Fibroblast of pulmonary artery (primary cell): Measurements from ENCODE around the gene BCL2L14.

ENCODE experiments used
- DNase-seq: peaks from one replicate; pipeline ENCODE4 v3.0.0-alpha.2; 2010; ENCODE audit warnings: low read depth
- H3K4me3 ChIP-seq: replicated peaks from 2 replicates; pipeline ENCODE4 v1.5.1; 2011; ENCODE audit warnings: low read depth, mild to moderate bottlenecking, control low read depth, low read length, moderate library complexity
- CTCF ChIP-seq: IDR thresholded peaks from 2 replicates; pipeline ENCODE4 v1.5.1; 2011; ENCODE audit warnings: mild to moderate bottlenecking, control low read depth, low read length, inconsistent platforms; ENCODE audit errors: missing control alignments

The BCL2L14 gene

GRCh38 chr12:12035229-12035628 lies 35.5 kb upstream of the BCL2L14 start:
- DNase-seq = no peak
- TF ChIP-seq CTCF = no peak

DNA sequence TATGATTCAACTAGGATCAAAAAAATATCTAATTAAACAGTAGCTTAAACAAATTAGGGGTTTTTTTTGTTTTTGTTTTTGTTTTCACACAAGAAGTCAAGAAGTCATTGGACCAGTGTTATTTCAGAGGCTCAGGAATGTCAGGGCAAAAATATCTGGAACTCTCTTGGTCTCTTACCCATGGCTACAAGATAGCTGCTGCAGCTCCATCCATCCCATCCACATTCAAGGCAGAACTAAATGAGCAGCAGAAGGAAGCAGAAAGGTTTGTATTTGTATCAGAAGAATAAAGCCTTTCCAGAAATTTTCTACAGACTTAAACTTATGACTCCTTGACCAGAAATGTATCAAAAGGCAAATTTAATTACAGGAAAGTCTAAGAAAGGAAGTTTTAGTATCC lies 33.8 kb upstream of the BCL2L14 start:
- no peak for DNase-seq
- TF ChIP-seq CTCF = no peak

More at GRCh38 chr12:12035229-12035628, 35.5 kb upstream of the BCL2L14 start:
- no peak overlapping the region for H3K4me3 ChIP-seq

GRCh38 chr12:12039897-12040296 lies 30.8 kb upstream of the BCL2L14 start:
- TF ChIP-seq CTCF = no peak
- H3K4me3 ChIP-seq = no peak overlapping the region
- DNase-seq = no peak

More for the DNA sequence above, 33.8 kb upstream of the BCL2L14 start:
- no peak overlapping the region for H3K4me3 ChIP-seq

DNA sequence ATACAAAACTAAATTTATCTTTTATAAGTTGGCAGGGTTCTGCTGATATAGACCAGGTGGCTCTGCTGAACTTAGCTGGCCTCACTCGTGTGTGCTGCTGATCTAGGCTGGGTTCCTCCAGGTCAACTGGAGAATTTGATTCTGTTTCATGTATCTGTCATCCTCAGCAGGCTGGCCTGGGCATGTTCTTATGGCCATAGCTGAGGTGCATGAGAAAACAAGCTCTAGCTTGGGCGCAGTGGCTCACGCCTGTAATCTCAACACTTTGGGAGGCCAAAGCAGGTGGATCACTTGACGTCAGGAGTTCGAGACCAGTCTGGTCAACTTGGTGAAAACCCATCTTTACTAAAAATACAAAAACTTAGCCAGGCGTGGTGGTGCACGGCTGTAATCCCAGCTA lies 24.3 kb upstream of the BCL2L14 start:
- TF ChIP-seq CTCF = no peak
- no peak overlapping the region for H3K4me3 ChIP-seq
- no peak for DNase-seq

- no peak overlapping the region for H3K4me3 ChIP-seq
- no peak for DNase-seq
- TF ChIP-seq CTCF = no peak
These were observed 23.1 kb upstream of the BCL2L14 start for GRCh38 chr12:12047682-12048081.

GRCh38 chr12:12048266-12048665 lies 22.5 kb upstream of the BCL2L14 start:
- no peak for DNase-seq
- H3K4me3 ChIP-seq = no peak overlapping the region
- no peak for TF ChIP-seq CTCF

DNA sequence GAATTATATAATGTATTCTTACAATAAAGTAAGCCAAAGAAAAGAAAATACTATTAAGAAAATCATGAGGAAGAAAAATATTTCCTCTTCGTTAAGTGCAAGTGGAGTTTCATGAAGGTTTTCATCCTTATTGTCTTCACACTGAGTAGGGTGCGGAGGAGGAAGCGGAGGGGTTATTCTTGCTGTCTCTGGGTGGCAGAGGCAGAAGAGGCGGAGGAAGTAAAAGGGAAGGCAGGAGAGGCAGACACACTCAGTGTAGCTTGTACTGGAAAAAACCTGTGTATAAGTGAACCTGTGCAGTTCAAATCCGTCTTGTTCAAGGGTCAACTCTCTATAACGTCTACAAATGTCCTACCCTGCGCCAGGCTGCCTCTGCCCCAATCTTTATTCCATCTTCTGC lies 22.0 kb upstream of the BCL2L14 start:
- H3K4me3 ChIP-seq = no peak overlapping the region
- TF ChIP-seq CTCF = no peak
- DNase-seq = no peak
